Tibial nerve (tissue), 4 donors: Measurements from ENCODE around the gene KLB.

Source experiments
- CTCF ChIP-seq, 5 experiments: fragments of 200-600 bp in 3 of 5; fragments of 450-650 bp in 2 of 5; sonication (generic) in 3 of 5; IDR thresholded peaks; one replicate each; pipeline ENCODE4 v1.5.1; 2016 to 2019; ENCODE audit warnings: antibody characterized with exemption in 5 of 5, mild to moderate bottlenecking in 3 of 5, moderate library complexity in 2 of 5
- EP300 ChIP-seq, 2 donors: sonication (generic); formaldehyde crosslinking; IDR thresholded peaks; one replicate each; pipeline ENCODE4 v1.6.1; 2017; ENCODE audit warnings: antibody characterized with exemption in 2 of 2, mild to moderate bottlenecking in 1 of 2
- POLR2A ChIP-seq, 2 donors: fragments of 450-650 bp; IDR thresholded peaks; one replicate each; pipeline ENCODE4 v1.6.1; 2017; ENCODE audit warnings: antibody characterized with exemption in 2 of 2, mild to moderate bottlenecking in 2 of 2, moderate library complexity in 2 of 2

DNA sequence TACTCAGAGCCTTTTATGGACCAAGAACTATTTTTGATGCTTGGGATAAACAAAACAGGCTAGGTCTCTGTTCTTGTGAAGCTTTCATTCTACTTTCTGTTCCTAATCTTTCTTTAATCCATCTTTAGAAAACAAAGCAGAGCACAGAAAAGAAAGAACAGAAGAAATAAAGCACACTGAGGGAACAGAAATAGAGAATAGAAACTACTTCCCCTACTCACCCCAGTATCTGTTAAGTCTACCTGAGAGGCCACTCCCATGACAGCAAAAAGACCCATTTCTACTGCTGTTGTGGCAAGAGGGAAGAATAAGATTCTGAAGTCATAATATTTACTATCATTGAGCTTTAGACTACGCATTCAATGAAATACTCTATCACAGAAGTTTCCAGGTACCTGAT is 49.7 kb upstream of the KLB start:
- TF ChIP-seq CTCF (IDR thresholded peaks at IDR 0.05) (no peak), POLR2A (IDR thresholded peaks at IDR 0.05) (no peak), EP300 (IDR thresholded peaks at IDR 0.05) (no peak)
